NCI-H2196 (cell line): ENCODE measurements around the gene TRIM9.

Source experiments
- DNase-seq: peaks from one replicate; lab custom pipeline; 2025; ENCODE audit not compliant: unreplicated experiment; lab: John Stamatoyannopoulos, UW

The TRIM9 gene

DNA sequence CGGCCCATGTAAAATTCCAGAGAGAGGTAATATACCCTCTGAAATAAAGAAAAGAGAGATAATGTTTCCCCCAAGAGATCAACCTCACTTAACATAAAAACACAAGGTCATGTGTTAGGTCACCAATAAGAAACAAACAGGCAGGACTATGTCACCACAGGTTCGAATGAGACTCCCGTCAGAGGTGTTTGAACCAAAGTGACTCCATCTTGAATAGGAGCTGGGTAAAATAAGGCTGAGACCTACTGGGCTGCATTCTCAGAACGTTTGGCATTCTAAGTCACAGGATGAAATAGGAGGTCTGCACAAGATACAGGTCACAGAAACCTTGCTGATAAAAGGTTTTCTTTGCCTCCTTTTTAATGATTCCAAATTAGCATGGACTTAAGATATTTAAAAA is 157.1 kb downstream of the TRIM9 start:
- no peak for DNase-seq

DNA sequence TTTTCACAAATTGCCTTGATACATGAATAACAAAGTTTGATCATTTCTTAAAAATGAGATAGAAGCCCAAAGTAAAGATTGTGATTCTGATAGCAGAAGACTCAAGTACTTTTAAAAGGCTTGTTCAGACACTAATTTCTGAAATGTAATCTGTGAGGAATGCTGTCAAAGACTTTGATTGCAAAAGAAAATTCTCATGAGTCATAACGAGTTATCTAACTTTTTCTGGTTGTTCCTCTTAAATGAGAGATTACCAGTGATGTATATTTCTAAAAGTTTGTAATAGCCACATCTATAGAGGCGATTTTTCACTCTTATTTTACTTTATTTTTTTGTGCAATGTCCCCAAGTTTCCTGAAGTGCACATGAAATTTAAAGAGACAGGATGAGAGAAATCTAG is 157.6 kb downstream of the TRIM9 start:
- DNase-seq = no peak

DNA sequence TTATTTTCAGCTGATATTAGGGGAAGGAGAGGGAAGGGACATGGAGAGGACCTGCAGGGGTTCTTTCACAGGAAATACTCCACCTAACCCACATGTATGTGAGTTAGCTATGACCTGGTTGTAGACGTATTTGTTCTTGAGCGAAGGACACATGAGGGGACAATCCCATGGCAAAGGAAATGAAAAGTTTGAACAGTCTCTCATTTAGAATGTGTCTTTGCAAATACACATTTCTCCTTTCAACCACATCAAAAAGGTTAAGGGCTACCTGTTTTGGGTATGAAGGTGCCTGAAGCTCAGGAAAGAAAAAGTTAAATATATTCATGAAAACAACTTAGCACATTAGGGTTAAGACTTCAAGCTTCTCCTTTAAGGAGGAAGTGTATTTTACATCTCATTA is 158.0 kb downstream of the TRIM9 start:
- DNase-seq = no peak

DNA sequence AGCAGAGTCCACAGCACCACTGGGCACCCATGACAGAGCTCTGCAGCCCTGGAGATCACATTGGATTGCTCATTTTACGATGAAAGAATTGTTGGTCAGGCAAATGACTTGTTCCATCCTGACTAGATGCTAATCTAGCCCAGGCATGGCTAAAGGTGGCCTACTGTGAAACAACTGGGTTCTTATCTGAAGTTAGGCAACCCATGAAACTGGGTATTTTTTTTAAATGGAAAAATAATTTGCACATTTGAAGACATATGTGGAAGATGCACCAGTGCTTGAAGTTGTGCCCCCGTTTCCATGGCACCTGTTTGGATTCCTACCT is 158.9 kb downstream of the TRIM9 start:
- DNase-seq = no peak

DNA sequence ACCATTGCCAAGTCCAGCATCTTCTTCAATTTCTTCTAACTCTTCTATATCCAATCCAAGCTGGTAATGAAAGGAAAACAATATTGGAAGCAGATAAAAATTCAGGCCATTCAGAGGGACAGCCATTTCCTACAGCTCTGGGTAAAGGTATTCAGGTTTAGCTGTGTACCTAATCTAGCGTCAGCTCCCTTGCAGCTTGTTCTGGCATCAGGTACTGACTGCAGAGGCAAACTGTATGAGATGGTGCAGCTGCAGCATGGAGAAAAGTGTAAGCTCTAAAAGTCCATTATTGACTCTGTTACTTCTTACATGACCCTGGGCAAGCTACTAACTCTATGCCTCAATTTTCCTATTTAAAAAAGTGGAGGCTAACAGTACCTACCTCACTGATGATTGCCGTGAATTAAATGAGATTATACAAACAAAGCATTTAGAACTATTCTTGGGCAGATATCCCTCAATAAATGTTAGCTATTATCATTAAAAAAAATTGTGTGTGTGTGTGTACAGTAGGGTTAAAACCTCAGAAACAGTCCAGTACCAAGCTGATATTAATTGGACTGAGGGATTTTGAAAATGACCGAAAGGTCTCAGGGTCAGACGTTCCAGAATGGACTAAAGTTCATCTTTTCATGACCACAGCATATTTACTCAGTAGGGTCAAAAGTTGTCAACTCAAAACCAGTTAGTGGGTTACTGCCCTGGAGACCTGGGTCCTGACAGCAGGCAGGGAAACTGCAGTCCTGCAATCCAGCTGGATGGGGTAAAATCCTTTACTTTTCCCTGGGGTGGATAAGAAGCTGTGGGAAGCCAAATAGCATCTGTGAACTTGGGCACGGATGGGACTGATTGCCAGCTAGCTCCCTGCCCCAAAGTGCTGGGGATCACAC is 159.5 kb downstream of the TRIM9 start:
- no peak for DNase-seq

DNA sequence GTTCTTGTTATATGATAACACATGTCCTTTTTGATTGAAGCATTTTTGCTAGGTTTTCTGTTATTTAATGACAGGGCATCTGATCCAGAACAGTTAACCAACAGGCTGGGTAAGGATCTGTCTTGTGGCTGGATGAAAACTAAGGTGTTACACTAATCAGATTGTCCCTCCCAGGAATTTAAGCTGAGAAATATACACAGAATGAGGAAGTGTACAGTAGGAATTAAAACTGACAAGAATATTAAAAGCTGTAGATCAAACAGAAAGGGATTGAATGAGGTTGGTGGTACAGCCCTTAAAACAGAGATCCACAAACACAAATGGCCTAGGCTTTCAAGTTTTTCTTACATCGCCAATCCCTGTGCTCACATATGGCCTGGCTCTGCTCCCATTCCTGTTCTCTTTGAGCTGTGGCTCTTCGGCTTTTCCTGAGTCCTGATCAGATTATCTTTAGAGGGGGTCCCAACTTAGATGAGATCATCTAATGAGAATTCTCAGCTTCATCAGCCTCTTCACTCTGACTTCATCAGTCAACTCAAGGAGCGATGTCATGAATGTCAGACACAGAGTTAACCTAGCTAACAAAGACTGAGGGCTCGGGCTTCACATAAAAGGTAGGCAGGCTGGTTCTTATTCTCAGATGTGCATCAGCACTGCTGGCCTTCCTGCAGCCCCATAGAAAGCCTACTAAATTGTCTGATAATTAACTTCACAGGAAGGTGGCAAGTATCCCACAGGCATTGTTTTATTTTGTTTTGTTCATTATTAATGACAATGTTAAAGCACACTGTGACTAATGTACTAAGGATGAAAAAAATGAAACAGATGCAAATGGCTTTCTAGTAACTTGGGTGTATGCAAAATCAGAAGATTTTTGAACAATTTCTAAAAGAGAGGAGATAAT is 162.1 kb downstream of the TRIM9 start:
- DNase-seq = no peak

DNA sequence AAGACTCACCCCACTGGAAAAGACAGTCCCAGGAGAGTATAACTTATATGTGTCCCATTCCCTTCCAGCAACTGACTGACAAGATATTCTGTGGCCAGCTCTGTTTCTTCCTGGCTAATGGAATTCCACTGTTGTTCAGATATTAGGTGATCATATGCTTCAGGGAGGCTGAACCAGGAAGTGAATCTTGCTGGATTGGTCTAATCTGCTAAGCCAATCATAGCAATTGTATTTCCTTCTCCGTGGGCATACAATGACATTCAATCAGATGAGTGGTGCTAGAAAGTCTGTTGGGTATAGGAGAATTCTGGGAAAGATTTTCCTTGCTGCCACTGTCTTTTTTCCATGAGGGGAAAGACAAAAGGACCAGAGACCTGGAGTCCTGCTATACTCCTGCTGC is 162.7 kb downstream of the TRIM9 start:
- DNase-seq = no peak

DNA sequence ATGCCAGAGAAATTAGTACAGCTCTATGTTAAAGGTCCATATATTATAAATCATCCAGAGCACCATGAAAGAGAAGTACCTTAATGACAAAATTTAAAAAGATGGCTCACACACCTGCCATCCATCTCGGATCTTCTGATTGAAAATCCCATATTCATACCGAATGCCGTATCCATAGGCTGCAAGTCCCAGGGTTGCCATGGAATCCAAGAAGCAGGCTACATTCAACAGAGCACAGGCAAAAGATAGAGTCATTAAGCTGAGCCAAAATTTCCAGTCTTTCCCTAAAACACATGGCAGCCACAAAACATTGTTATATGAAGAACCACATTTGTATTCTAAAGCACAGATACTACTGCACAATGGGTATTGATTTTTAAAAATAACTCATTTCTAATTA is 163.3 kb downstream of the TRIM9 start:
- DNase-seq = no peak

DNA sequence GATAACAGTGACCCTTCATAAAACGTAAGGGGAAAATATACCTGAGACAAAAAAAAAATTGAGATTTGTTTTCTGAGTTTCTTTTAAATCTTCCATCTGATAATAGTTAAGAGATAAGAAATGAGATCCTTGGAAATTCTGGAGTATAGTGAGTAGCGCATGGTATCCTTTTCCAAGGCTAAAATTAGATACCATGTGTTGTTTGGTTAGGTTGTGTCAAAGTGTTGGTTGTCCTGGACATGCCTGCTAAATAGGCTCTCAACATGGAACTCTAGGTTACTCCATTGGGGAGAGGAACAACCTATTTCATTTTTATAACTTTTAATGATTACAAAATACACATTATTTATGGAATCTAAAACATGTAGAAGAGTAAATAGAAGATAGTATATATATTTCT is 165.4 kb downstream of the TRIM9 start:
- DNase-seq = no peak

DNA sequence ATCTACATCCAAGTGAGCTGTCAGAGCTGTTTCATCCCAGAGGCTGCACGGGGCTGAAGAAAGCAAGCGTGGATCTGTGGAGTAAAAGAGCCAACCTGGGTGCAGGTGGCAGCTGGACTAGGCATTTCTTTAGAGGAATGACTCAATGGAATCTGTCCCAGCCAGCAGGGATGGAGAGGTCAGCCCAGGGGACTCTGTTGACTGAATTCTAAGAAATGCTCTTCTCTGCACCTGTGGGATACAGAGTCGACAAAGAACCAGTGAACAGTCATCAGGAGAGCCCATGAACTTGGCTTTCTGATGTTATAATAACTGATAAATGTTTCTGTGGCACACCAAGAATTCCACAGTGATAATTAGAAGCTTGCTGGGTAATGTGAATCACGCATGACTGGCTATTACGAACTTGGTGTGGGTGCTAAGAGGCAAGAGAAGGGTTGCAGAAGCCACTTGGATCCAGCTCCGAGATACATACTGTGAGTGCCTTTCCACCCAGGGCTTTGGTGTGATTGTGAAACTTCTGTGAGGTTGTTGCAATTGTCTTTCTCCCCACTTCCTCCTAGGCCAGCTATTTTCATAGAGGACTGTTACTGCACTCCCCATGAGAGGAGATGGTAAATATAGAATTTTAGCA is 166.8 kb downstream of the TRIM9 start:
- DNase-seq = no peak

DNA sequence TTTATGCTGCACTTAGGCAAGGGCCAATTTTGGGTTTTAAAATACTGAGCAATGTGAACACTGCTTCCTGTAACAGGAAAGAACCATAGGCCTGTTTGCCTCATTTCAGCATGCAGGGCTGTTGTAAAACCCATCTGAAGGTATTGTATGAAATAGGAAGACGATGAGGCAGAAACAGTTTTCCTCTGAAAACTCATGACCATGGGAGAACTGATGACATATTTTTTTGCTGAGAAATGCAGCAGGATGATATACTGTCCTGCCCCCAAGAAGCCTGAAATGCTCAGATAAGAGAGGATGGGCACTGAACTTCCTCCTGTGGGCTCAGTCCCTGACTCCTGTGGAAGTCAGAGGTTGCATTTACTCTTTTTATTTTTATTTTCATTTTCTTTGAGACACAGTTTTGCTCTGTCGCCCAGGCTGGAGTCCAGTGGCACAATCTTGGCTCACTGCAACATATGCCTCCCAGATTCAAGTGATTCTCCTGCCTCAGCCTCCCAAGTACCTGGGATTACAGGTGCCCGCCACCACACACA is 168.0 kb downstream of the TRIM9 start:
- no peak for DNase-seq
